HG03521 (cell line): ENCODE measurements around the gene CACNA1G.

Source experiments
- ATAC-seq: cut with Tn5 transposase; IDR thresholded peaks from one replicate; pipeline ENCODE4 v1.9.1; 2021; ENCODE audit warnings: mild to moderate bottlenecking, moderate library complexity; ENCODE audit not compliant: unreplicated experiment

The CACNA1G gene

GRCh38 chr17:50608700-50609379, 48.3 kb downstream of the CACNA1G start:
- ATAC-seq: no peak

DNA sequence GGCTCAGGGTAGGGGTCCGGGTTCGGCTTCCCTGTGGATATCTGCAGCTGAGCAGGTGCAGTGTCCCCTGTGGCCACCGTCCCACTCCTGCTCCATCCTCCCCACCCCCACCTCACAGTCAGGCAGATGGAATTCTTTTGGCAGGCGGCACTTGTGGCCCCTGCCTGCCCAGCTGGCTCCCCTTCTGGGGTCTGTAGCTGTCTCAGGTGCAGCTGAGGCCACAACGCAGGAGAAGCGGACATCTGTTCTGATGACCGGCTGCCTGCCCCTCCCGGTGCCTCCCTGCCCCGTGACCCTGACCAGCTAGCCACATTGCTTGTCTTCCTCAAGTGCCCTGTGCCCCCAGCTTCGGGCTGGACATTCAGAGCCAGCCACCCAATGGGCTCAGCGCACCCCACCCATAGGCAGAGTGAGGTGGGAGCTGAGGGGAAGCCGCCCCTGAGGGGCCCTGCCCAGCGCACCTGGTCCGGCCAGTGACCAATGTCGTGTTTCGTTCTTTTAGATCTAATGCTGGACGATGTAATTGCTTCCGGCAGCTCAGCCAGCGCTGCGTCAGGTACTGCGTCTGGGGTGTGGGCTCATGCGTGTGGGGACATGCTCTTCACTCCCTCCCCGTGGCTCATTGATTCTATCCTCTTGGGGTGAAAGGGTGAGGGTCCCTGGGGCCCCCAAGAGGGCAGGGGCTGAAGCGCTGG, 49.0 kb downstream of the CACNA1G start:
- no peak for ATAC-seq

DNA sequence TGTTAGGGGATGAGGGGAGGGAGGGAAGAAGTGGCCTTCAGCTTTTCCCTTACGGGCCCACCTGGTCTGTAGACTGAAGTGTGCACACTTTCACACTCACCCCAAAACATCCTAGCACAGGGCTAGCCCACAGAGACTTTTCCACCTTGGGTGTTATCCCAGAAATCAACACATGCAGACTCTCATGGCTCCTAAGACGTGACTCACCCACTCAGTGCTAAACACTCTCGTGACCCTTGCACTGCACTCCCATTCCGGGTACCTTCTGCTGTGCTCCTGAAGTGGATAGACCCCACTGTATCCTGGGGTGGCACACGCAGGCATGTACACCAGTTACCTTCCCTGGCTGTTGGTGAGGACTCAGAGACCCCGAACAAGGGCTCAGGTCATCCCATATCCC, 51.1 kb downstream of the CACNA1G start:
- no peak for ATAC-seq

- no peak for ATAC-seq
These were observed 51.8 kb downstream of the CACNA1G start for GRCh38 chr17:50612281-50612680.

DNA sequence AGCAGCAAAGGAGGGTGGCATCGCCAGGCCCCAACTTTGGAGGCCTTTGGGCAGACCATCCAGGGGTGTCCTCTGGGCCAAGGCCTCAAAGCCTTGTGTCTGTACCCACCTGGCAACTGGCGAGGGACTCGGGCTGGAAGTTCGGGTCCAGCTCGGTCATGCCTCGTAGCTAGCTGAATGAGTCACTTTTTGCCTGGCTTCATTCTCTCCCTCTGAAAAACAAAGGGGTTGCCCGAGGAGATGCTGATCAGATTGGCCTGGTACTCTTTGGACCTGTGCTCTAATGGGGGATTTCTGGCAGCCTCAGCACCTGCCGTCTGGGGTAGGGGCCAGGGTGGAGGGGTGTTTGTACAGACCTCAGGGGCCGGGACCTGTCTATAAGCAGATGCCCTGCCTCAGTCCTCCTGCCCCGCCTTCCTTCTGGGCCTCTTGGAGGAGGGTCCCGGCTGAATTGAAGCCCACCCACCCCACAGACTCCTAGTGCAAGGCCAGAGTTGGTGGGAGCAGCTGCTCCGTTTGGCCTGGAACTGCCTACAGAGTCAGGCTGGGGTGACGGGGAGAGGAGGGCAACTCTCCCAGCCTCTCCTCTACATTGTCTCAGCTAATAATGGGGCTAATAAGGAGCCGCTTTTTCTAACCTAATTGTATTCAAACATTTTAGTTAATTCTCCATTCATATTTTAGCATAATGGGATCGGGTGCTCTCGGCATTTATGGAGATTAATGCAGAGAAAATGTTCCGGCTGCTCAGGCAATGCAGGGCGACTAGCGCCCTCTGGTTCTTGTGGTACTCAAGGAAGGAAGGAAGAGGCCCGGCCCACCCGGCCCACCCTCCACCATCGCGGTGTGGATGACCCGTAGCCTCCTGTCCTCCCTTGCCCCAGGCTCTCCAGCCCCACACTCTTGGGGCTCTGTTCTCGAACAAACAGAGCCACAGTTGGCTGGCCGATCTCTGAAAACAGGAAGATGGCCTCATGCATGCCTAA, 52.8 kb downstream of the CACNA1G start:
- ATAC-seq: no peak

DNA sequence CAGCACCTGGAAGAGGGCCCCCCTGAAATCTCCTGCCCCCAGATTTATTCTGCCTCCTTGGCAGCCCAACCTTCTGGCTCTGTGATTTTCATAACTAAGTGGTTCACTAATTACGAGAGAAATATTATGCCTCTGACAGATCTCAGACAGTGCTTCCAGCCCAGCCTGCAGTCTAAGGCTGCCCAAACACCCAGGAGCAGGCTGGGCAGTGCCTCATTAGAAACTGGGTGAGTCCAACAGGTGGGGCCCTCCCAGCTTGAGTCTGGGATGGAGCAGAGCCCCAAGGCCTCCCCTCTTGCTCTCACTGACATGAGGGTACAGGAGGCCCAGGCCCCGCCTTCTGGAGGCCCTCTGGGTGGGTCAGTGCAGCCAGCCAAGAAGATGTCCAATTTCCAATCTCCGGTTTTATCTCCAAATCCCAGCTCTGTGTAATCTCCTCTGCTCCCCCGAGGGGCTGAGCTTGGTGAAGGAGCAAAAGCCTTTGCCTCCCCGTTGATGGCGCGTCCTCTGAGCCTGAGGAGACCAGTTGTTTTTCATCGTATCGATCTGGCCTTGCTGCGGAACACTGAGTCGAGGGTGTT, 54.0 kb downstream of the CACNA1G start:
- no peak for ATAC-seq

- ATAC-seq: no peak
These were observed 55.3 kb downstream of the CACNA1G start for GRCh38 chr17:50615828-50616227.

DNA sequence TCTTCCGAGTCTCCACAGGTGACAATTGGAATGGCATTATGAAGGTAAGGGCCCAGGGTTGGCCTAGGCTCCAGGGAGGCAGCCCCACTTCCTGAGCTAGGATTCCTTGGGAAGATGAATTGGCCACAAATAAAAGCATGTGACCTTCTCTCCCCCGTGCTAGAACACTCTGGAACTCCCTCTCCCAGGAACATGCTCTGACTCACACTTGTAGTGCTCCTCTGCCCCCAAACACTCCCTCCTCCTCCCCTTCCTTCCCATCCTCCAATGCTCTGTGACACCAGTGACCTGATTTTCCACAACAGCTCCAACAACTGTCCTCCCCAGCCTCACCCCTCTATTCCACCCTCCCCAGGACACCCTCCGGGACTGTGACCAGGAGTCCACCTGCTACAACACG, 57.8 kb downstream of the CACNA1G start:
- ATAC-seq: no peak

GRCh38 chr17:50618941-50619340, 58.4 kb downstream of the CACNA1G start:
- no peak for ATAC-seq

DNA sequence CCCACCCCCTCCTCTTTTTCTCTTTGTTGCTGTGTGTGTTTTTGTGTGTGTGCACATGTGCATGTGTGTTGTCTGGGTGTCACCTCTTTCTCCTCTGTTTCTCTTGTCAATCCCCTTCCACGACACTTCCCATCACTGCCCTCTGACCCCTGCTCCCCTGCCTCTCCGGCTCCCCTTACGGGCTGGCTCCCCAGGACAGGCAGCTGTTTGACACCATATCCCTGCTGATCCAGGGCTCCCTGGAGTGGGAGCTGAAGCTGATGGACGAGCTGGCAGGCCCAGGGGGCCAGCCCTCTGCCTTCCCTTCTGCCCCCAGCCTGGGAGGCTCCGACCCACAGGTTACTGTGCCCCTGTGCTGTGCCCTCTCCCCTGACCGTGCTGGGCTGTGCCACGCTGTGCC, 59.0 kb downstream of the CACNA1G start:
- ATAC-seq: no peak

- no peak for ATAC-seq
These were observed 59.7 kb downstream of the CACNA1G start for GRCh38 chr17:50620237-50620636.

DNA sequence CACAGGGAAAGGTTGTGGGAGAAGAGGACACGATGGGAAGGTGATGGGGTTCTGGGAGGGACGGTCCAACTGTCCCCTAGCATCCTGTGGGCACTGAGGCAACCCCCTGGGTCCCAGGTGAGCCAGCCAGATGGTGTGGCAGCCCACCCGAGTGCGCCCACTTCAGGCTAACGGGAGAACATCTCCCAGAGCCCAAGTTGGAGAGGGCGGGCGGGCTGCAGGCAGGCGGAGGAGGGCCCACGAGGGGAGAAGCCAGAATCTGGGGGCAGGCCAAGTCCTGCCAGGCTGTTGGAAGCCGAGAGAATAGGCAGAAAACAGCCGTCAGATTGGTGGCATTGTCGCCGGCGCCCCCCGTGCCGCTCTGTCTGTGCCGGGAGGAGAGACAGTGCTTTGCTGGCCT, 60.3 kb downstream of the CACNA1G start:
- no peak for ATAC-seq

DNA sequence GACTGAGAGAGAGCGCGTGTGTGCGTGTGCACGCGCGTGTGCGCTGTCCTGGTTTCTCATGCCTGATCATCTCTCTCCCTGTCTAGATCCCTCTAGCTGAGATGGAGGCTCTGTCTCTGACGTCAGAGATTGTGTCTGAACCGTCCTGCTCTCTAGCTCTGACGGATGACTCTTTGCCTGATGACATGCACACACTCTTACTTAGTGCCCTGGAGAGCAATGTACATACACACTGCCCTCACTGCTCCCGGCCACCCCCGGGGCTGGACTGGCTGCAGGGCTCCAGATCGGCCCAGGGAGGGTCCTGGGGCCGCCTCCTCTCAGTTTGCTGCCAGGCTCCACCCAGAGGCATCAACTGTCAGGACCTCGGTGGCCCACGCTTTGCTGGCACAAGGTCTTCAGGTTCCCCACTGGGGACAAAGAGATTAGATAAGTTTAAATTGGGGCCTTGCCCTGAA, 61.1 kb downstream of the CACNA1G start:
- no peak for ATAC-seq

DNA sequence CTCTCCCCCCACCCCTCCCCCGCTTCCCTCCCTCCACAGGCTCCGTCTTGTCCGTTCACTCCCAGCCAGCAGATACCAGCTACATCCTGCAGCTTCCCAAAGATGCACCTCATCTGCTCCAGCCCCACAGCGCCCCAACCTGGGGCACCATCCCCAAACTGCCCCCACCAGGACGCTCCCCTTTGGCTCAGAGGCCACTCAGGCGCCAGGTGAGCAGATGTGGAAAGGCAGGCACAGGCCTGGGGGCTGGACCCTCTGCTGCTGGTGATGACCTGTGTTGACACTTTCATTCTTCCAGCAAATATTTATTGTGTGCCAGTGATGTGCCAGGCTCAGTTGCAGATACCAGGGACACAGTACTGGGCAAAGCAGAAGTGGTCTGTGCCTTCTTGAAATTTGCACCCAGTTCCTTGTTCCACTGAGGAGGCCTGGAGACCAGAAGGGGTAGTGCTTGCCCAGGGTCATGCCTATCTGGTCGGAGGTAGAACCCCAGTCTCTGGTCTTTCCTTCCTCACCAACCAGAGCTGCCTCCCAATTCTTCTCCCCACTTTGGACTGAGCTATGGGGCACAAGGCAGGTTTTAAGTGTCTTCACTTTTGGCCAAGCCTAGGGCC, 63.9 kb downstream of the CACNA1G start:
- ATAC-seq: no peak

DNA sequence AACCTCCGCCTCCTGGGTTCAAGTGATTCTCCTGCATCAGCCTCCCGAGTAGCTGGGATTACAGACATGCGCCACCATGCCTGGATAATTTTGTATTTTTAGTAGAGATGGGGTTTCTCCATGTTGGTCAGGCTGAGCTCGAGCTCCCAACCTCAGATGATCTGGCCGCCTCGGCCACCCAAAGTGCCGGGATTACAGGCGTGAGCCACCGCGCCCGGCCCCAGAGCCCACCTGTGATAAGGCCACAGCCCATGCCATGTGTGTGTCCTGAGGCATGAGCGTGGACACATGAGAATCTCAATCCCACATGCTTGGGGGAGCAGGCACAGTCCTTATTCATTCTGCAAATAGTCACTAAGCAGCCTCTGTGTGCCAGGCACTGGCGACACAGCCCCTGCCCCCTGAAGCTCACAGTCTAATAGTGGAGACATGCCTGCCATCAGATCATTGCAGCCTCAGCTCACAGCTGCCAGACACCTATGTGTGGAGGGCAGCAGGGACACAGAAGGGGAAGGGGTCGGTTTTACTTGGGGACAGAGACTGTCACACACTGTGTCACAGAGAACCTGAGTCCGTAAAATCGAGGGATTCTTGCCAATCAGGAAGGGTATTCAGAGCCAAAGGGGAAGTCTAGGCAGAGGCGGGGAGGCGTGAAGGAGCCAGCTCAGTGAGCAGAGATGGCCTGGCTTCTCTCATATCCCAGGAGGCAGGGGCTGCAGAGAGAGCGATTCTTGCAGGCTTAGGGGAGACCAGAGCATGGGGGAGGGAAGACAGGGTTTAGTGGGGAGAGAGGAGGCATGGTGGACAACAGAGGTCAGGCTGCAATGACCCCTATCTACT, 64.7 kb downstream of the CACNA1G start:
- no peak for ATAC-seq

DNA sequence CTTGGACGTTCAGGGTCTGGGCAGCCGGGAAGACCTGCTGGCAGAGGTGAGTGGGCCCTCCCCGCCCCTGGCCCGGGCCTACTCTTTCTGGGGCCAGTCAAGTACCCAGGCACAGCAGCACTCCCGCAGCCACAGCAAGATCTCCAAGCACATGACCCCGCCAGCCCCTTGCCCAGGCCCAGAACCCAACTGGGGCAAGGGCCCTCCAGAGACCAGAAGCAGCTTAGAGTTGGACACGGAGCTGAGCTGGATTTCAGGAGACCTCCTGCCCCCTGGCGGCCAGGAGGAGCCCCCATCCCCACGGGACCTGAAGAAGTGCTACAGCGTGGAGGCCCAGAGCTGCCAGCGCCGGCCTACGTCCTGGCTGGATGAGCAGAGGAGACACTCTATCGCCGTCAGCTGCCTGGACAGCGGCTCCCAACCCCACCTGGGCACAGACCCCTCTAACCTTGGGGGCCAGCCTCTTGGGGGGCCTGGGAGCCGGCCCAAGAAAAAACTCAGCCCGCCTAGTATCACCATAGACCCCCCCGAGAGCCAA, 65.6 kb downstream of the CACNA1G start:
- no peak for ATAC-seq

- no peak for ATAC-seq
These were observed 66.7 kb downstream of the CACNA1G start for GRCh38 chr17:50627036-50627781.

- no peak for ATAC-seq
These were observed 67.5 kb downstream of the CACNA1G start for GRCh38 chr17:50627782-50628601.
